Measurements from ENCODE around the gene FAM219A.

The FAM219A gene

GRCh38 chr9:34400686-34401602 is 57.4 kb downstream of the FAM219A start:
- TF ChIP-seq ARNTL (CRISPR knock-in tag; IDR thresholded peaks at IDR 0.05; ENCODE audit: borderline replicate concordance, low read depth) (no peak), BACH2 (CRISPR knock-in tag; IDR thresholded peaks at IDR 0.05; ENCODE audit: borderline replicate concordance) (no peak), GLIS3 (CRISPR knock-in tag; IDR thresholded peaks at IDR 0.05) (no peak), POU6F1 (CRISPR knock-in tag; IDR thresholded peaks at IDR 0.05; ENCODE audit: borderline replicate concordance, low read depth) (no peak), PPARA (CRISPR knock-in tag; IDR thresholded peaks at IDR 0.05; ENCODE audit: borderline replicate concordance) (no peak), TSHZ2 (CRISPR knock-in tag; IDR thresholded peaks at IDR 0.05) (no peak), PATZ1 (CRISPR knock-in tag; IDR thresholded peaks at IDR 0.05; ENCODE audit: borderline replicate concordance) (no peak), ZFP3 (CRISPR knock-in tag; IDR thresholded peaks at IDR 0.05) (no peak), SNAI2 (CRISPR knock-in tag; IDR thresholded peaks at IDR 0.05) (no peak), ZFP30 (CRISPR knock-in tag; IDR thresholded peaks at IDR 0.05) (no peak), OSR1 (CRISPR knock-in tag; IDR thresholded peaks at IDR 0.05) (no peak), CREB5 (CRISPR knock-in tag; IDR thresholded peaks at IDR 0.05; ENCODE audit: low read depth) (no peak), RARB (CRISPR knock-in tag; IDR thresholded peaks at IDR 0.05) (no peak), CSRNP3 (CRISPR knock-in tag; IDR thresholded peaks at IDR 0.05) (no peak), ISL1 (CRISPR knock-in tag; IDR thresholded peaks at IDR 0.05) (no peak), ZNF70 (CRISPR knock-in tag; IDR thresholded peaks at IDR 0.05) (no peak), ESRRG (CRISPR knock-in tag; IDR thresholded peaks at IDR 0.05) (no peak), CSDC2 (CRISPR knock-in tag; IDR thresholded peaks at IDR 0.05) (no peak)
- no peak for ATAC-seq

- no peak for ATAC-seq
- TF ChIP-seq TOX (CRISPR knock-in tag; IDR thresholded peaks at IDR 0.05; ENCODE audit: borderline replicate concordance) (no peak), CSDC2 (CRISPR knock-in tag; IDR thresholded peaks at IDR 0.05) (no peak), OSR1 (CRISPR knock-in tag; IDR thresholded peaks at IDR 0.05) (no peak), POU6F1 (CRISPR knock-in tag; IDR thresholded peaks at IDR 0.05; ENCODE audit: borderline replicate concordance, low read depth) (no peak), ZNF565 (CRISPR knock-in tag; conservative IDR thresholded peaks at IDR 0.05; ENCODE audit: low read depth) (no peak)
These were observed 58.1 kb downstream of the FAM219A start for GRCh38 chr9:34400275-34400674.

Measured in SK-N-SH treated with all-trans-retinoic acid at 6 μM for 48 hours (cell line).